Liver (tissue), 9 donors: ENCODE measurements around the gene MAPK9. TPM values are rescaled to one million over a fixed set of nuclear protein-coding genes. Genes with fewer than 3 reads are reported as not detected.

Source experiments
- DNase-seq: peaks from one replicate; pipeline ENCODE4 v3.0.0-alpha.2; 2017; ENCODE audit warnings: low spot score
- H3K27ac ChIP-seq, 2 donors: one replicate each; pipeline ENCODE4 v1.7.0; 2013; ENCODE audit warnings: inconsistent platforms in 2 of 2, low read length in 2 of 2, control low read depth in 1 of 2, low read depth in 1 of 2, mild to moderate bottlenecking in 1 of 2
- H3K27me3 ChIP-seq, 4 donors: one replicate each; pipeline versions ENCODE4 v1.6.1 to v1.7.0; 2013; ENCODE audit warnings: low read length in 3 of 4, inconsistent platforms in 1 of 4, mild to moderate bottlenecking in 1 of 4, moderate library complexity in 1 of 4; ENCODE audit not compliant: control insufficient read depth in 4 of 4, insufficient read depth in 4 of 4
- H3K36me3 ChIP-seq, 4 donors: one replicate each; pipeline versions ENCODE4 v1.6.1 to v1.7.0; 2013; ENCODE audit warnings: low read length in 3 of 4, mild to moderate bottlenecking in 3 of 4, low read depth in 1 of 4, moderate library complexity in 1 of 4; ENCODE audit not compliant: control insufficient read depth in 4 of 4, insufficient read depth in 3 of 4
- H3K4me1 ChIP-seq, 4 donors: one replicate each; pipeline versions ENCODE4 v1.6.1 to v1.7.0; 2013; ENCODE audit warnings: low read length in 3 of 4, mild to moderate bottlenecking in 3 of 4, moderate library complexity in 1 of 4; ENCODE audit not compliant: control insufficient read depth in 4 of 4, insufficient read depth in 4 of 4
- H3K4me3 ChIP-seq, 3 donors: one replicate each; pipeline versions ENCODE4 v1.6.1 to v1.7.0; 2013; ENCODE audit warnings: low read length in 3 of 3, control low read depth in 1 of 3, low read depth in 1 of 3, mild to moderate bottlenecking in 1 of 3
- H3K9ac ChIP-seq, 2 donors: one replicate each; pipeline ENCODE4 v1.7.0; 2013; ENCODE audit warnings: low read length in 2 of 2, mild to moderate bottlenecking in 2 of 2, moderate library complexity in 2 of 2, control low read depth in 1 of 2, low read depth in 1 of 2
- H3K9me3 ChIP-seq, 4 donors: one replicate each; pipeline versions ENCODE4 v1.6.1 to v1.7.0; 2013; ENCODE audit warnings: low read length in 3 of 4; ENCODE audit not compliant: control insufficient read depth in 4 of 4
- EGR1 ChIP-seq, 2 donors: IDR thresholded peaks; 2 replicates each; pipeline ENCODE4 v1.6.1; 2016 to 2018; ENCODE audit warnings: antibody characterized with exemption in 2 of 2, low read depth in 2 of 2
- FOXA1 ChIP-seq: IDR thresholded peaks from 2 replicates; pipeline ENCODE4 v1.6.1; 2016; ENCODE audit warnings: antibody characterized with exemption
- FOXA2 ChIP-seq: IDR thresholded peaks from 2 replicates; pipeline ENCODE4 v1.6.1; 2016; ENCODE audit warnings: antibody characterized with exemption
- GABPA ChIP-seq, 2 donors: IDR thresholded peaks in 1 of 2; conservative IDR thresholded peaks in 1 of 2; 2 replicates each; pipeline ENCODE4 v1.6.1; 2016; ENCODE audit warnings: antibody characterized with exemption in 2 of 2, mild to moderate bottlenecking in 1 of 2, moderate library complexity in 1 of 2
- HNF4A ChIP-seq, 2 donors: conservative IDR thresholded peaks; 2 replicates each; pipeline ENCODE4 v1.6.1; 2016; ENCODE audit warnings: antibody characterized with exemption in 2 of 2, mild to moderate bottlenecking in 2 of 2
- HNF4G ChIP-seq: IDR thresholded peaks from 2 replicates; pipeline ENCODE4 v1.6.1; 2016; ENCODE audit warnings: antibody characterized with exemption
- JUND ChIP-seq, 2 donors: IDR thresholded peaks; 2 replicates each; pipeline ENCODE4 v1.6.1; 2016; ENCODE audit warnings: antibody characterized with exemption in 2 of 2
- MAX ChIP-seq: IDR thresholded peaks from 2 replicates; pipeline ENCODE4 v1.6.1; 2016; ENCODE audit warnings: antibody characterized with exemption
- RAD21 ChIP-seq, 2 donors: IDR thresholded peaks; 2 replicates each; pipeline ENCODE4 v1.6.1; 2016; ENCODE audit warnings: antibody characterized with exemption in 2 of 2, mild to moderate bottlenecking in 2 of 2
- REST ChIP-seq: IDR thresholded peaks from 2 replicates; pipeline ENCODE4 v1.6.1; 2016; ENCODE audit warnings: antibody characterized with exemption, mild to moderate bottlenecking
- RXRA ChIP-seq, 2 donors: IDR thresholded peaks; 2 replicates each; pipeline ENCODE4 v1.6.1; 2017 to 2018; ENCODE audit warnings: antibody characterized with exemption in 2 of 2, mild to moderate bottlenecking in 1 of 2
- SP1 ChIP-seq: IDR thresholded peaks from 2 replicates; pipeline ENCODE4 v1.6.1; 2018; ENCODE audit warnings: antibody characterized with exemption, mild to moderate bottlenecking
- TAF1 ChIP-seq: conservative IDR thresholded peaks from 2 replicates; pipeline ENCODE4 v1.6.1; 2016; ENCODE audit warnings: antibody characterized with exemption, mild to moderate bottlenecking
- YY1 ChIP-seq: IDR thresholded peaks from 2 replicates; pipeline ENCODE4 v1.6.1; 2016; ENCODE audit warnings: antibody characterized with exemption, mild to moderate bottlenecking
- WGBS: extraction: QIAGEN DNeasy Blood & Tissue Kit; methylation state at CpG from one replicate; pipeline ENCODE4 v1.1.7; 2013; 5-methylcytosine and 5-hydroxymethylcytosine counted together
- polyA plus RNA-seq, 2 donors: library from polyadenylated mRNA; stranded (reverse) in 1 of 2; unstranded in 1 of 2; fragments of 200-250 nt in 1 of 2; fragments of >200 nt in 1 of 2; fragmentation: Nextera tagmentation in 1 of 2; extraction: Ambion mirVana in 1 of 2; gene quantifications; one replicate each; pipeline versions ENCODE4 v1.2.1 to v1.2.3, GENCODE V29; 2013 to 2015
- total RNA-seq, 2 donors: library from RNA; depleted of rRNA; stranded (reverse); fragments of >200 nt; gene quantifications; one replicate each; pipeline ENCODE4 v1.2.3, GENCODE V29; 2014
- TF ChIP-seq, protein P1 (sequence below): fragments of 150-350 bp; IDR thresholded peaks from 2 replicates; pipeline ENCODE4 v1.5.1; 2017; ENCODE audit warnings: improper control_type of control experiment, low read depth, low read length; ENCODE audit not compliant: missing input control
- TF ChIP-seq, protein P2 (sequence below): IDR thresholded peaks from 2 replicates; pipeline ENCODE4 v1.6.1; 2016; ENCODE audit warnings: antibody characterized with exemption
- donor health status: healthy.
- donor health status: healthy.
- donor health status: healthy.
- donor health status: healthy.
- donor health status: healthy.

Gene MAPK9
- total and polyA plus RNA-seq, 4 donors: 3.8 to 22.7 (median 12.8) TPM

DNA sequence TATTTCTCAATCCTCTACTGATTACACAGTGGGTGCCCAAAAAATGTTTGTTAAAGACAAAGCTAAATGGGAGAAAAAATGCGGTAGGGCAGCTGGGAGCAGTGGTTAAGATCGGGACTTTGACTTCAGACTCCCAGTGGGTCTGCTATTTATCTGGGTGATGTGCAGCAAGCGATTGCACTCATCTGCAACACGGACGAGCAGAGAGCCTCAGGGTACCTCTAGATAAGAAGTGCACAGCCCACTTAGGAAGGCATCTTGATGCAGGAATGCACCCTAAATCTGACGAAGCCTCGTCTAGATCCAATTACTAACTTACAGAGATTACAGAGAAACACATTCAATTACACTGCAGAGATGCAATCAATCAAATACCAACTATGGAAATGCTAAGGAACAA, 4.0 kb downstream of the MAPK9 start:
- Histone ChIP-seq H3K9ac (no peak overlapping the region), H3K27me3 (no peaks in the 10 kb centered on the region), H3K4me3 (no peak overlapping the region), H3K27ac (no peak overlapping the region), H3K36me3 (peaks cover 4 to 20% (median 8%) of the 10 kb centered on the region in 4 donors), H3K4me1 (peaks cover 6 to 20% (median 12%) of the 10 kb centered on the region in 4 donors), H3K9me3 (peaks cover 0 to 7% (median 2%) of the 10 kb centered on the region in 4 donors)
- TF ChIP-seq HNF4A (conservative IDR thresholded peaks at IDR 0.05) (no peak), SP1 (no peak), REST (no peak), RXRA (IDR thresholded peaks at IDR 0.05) (no peak), TAF1 (no peak), FOXA1 (no peak), FOXA2 (no peak), GABPA (IDR thresholded peaks at IDR 0.05 in 1 of 2, conservative IDR thresholded peaks at IDR 0.05 in 1 of 2) (no peak), EGR1 (IDR thresholded peaks at IDR 0.05; ENCODE audit: low read depth in 2 of 2) (no peak), MAX (no peak), YY1 (no peak), JUND (IDR thresholded peaks at IDR 0.05) (no peak), RAD21 (IDR thresholded peaks at IDR 0.05) (no peak), HNF4G (no peak)
- TF ChIP-seq, protein P1, sequence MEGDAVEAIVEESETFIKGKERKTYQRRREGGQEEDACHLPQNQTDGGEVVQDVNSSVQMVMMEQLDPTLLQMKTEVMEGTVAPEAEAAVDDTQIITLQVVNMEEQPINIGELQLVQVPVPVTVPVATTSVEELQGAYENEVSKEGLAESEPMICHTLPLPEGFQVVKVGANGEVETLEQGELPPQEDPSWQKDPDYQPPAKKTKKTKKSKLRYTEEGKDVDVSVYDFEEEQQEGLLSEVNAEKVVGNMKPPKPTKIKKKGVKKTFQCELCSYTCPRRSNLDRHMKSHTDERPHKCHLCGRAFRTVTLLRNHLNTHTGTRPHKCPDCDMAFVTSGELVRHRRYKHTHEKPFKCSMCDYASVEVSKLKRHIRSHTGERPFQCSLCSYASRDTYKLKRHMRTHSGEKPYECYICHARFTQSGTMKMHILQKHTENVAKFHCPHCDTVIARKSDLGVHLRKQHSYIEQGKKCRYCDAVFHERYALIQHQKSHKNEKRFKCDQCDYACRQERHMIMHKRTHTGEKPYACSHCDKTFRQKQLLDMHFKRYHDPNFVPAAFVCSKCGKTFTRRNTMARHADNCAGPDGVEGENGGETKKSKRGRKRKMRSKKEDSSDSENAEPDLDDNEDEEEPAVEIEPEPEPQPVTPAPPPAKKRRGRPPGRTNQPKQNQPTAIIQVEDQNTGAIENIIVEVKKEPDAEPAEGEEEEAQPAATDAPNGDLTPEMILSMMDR: no peak
- TF ChIP-seq, protein P2, sequence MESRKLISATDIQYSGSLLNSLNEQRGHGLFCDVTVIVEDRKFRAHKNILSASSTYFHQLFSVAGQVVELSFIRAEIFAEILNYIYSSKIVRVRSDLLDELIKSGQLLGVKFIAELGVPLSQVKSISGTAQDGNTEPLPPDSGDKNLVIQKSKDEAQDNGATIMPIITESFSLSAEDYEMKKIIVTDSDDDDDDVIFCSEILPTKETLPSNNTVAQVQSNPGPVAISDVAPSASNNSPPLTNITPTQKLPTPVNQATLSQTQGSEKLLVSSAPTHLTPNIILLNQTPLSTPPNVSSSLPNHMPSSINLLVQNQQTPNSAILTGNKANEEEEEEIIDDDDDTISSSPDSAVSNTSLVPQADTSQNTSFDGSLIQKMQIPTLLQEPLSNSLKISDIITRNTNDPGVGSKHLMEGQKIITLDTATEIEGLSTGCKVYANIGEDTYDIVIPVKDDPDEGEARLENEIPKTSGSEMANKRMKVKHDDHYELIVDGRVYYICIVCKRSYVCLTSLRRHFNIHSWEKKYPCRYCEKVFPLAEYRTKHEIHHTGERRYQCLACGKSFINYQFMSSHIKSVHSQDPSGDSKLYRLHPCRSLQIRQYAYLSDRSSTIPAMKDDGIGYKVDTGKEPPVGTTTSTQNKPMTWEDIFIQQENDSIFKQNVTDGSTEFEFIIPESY: no peak
- WGBS: 83% methylated on average over 7 of the region's 7 CpGs
- DNase-seq: no peak

GRCh38 chr5:180287404-180287803, 4.5 kb downstream of the MAPK9 start:
- no peak overlapping the region for H3K27ac ChIP-seq
- H3K4me1 ChIP-seq: peaks cover 4 to 17% (median 12%) of the 10 kb centered on the region in 4 donors
- no peak overlapping the region for H3K4me3 ChIP-seq
- 94% methylated on average over 2 of the region's 2 CpGs for WGBS
- H3K27me3 ChIP-seq: no peaks in the 10 kb centered on the region
- H3K9ac ChIP-seq: no peak overlapping the region
- H3K9me3 ChIP-seq: peaks cover 3 to 12% (median 6%) of the 10 kb centered on the region in 4 donors
- H3K36me3 ChIP-seq: peaks cover 7 to 25% (median 13%) of the 10 kb centered on the region in 4 donors
- TF ChIP-seq EGR1 (IDR thresholded peaks at IDR 0.05; ENCODE audit: low read depth in 2 of 2) (no peak), TAF1 (no peak), REST (no peak)
- TF ChIP-seq, protein P1: no peak
- TF ChIP-seq, protein P2: no peak
- DNase-seq: no peak
